Measurements from ENCODE around the gene CSHL1.
A peak's percentile ranks its signal among the peaks of the same experiment; 100 is the strongest.

Gene CSHL1

GRCh38 chr17:63911041-63911635 is at the start of gene CSHL1:
Gene CSHL1 (minus strand): TSS chr17:63911258. CDS start chr17:63911196, 62 bp downstream.
- DNase-seq: no peak

GRCh38 chr17:63960430-63960829 is 49.4 kb upstream of the CSHL1 start:
- DNase-seq: no peak

GRCh38 chr17:63960006-63960405 is 48.9 kb upstream of the CSHL1 start:
- DNase-seq: no peak

GRCh38 chr17:63956296-63956920 is 45.4 kb upstream of the CSHL1 start:
- DNase-seq: no peak

GRCh38 chr17:63955791-63956190 is 44.7 kb upstream of the CSHL1 start:
- no peak for DNase-seq

GRCh38 chr17:63955232-63955631 is 44.2 kb upstream of the CSHL1 start:
- DNase-seq: no peak

GRCh38 chr17:63954402-63955063 is 43.5 kb upstream of the CSHL1 start:
- peak; percentile 4 for DNase-seq

- no peak for DNase-seq
Observed at GRCh38 chr17:63950940-63951907, 40.2 kb upstream of the CSHL1 start.

- DNase-seq: no peak
Observed at GRCh38 chr17:63949576-63950250, 38.7 kb upstream of the CSHL1 start.

GRCh38 chr17:63948521-63948920 is 37.5 kb upstream of the CSHL1 start:
- no peak for DNase-seq

GRCh38 chr17:63947711-63948330 is 36.8 kb upstream of the CSHL1 start:
- DNase-seq: no peak

- DNase-seq: no peak
Observed at GRCh38 chr17:63946440-63947363, 35.6 kb upstream of the CSHL1 start.

- no peak for DNase-seq
Observed at GRCh38 chr17:63945784-63946439, 34.9 kb upstream of the CSHL1 start.

- no peak for DNase-seq
Observed at GRCh38 chr17:63944736-63945499, 33.9 kb upstream of the CSHL1 start.

GRCh38 chr17:63943745-63944144 is 32.7 kb upstream of the CSHL1 start:
- DNase-seq: no peak

GRCh38 chr17:63942309-63942985 is 31.4 kb upstream of the CSHL1 start:
- no peak for DNase-seq

- no peak for DNase-seq
Observed at GRCh38 chr17:63941751-63942150, 30.7 kb upstream of the CSHL1 start.

GRCh38 chr17:63941162-63941561 is 30.1 kb upstream of the CSHL1 start:
- DNase-seq: no peak

- no peak for DNase-seq
Observed at GRCh38 chr17:63940584-63940983, 29.5 kb upstream of the CSHL1 start.

Data from NCI-H2029 treated with DMSO at 0.1 percent for 48 hours (cell line).